GM06990 (cell line): ENCODE data around the gene HBZ.
A peak's percentile ranks its signal among the peaks of the same experiment; 100 is the strongest.

Experiments used
- DNase-seq: peaks from one replicate; pipeline ENCODE4 v3.0.0-alpha.2; 2011; ENCODE audit not compliant: insufficient read length; ENCODE audit errors: extremely low read depth
- H3K27me3 ChIP-seq: replicated peaks from 2 replicates; pipeline ENCODE4 v1.6.0; 2011; ENCODE audit warnings: low read length; ENCODE audit not compliant: control insufficient read depth, insufficient read depth
- H3K36me3 ChIP-seq: 2 replicates; pipeline ENCODE4 v1.5.1; 2011; ENCODE audit warnings: low read length; ENCODE audit not compliant: control insufficient read depth, insufficient read depth
- H3K4me3 ChIP-seq: replicated peaks from 2 replicates; pipeline ENCODE4 v1.5.1; 2011; ENCODE audit warnings: low read depth, mild to moderate bottlenecking, control low read depth, low read length
- CTCF ChIP-seq: IDR thresholded peaks from 2 replicates; pipeline ENCODE4 v1.5.1; 2011; ENCODE audit warnings: low read length, control low read depth, mild to moderate bottlenecking, inconsistent platforms; ENCODE audit not compliant: insufficient read depth, poor library complexity, severe bottlenecking

Gene HBZ

GRCh38 chr16:152141-153128, at the start of gene HBZ:
HBZ (plus strand) TSS chr16:152644; CDS start chr16:152910, 266 bp downstream.
- H3K4me3 ChIP-seq, result no peak within 1 kb of the TSS
- no peaks in the 10 kb centered on the region for H3K36me3 ChIP-seq
- no peak for TF ChIP-seq CTCF
- no peak for DNase-seq
- no peaks in the 10 kb centered on the region for H3K27me3 ChIP-seq

- Histone ChIP-seq H3K4me3 (no peak overlapping the region), H3K27me3 (no peaks in the 10 kb centered on the region), H3K36me3 (peaks cover 18% of the 10 kb centered on the region)
- no peak for TF ChIP-seq CTCF
- DNase-seq, result no peak
These were observed 48.1 kb upstream of the HBZ start for GRCh38 chr16:104355-104754.

GRCh38 chr16:104928-105327, 47.5 kb upstream of the HBZ start:
- no peak for DNase-seq
- H3K4me3 ChIP-seq, result no peak overlapping the region
- H3K36me3 ChIP-seq, result peaks cover 18% of the 10 kb centered on the region
- H3K27me3 ChIP-seq, result no peaks in the 10 kb centered on the region
- no peak for TF ChIP-seq CTCF

GRCh38 chr16:105521-105920, 46.9 kb upstream of the HBZ start:
- DNase-seq, result no peak
- Histone ChIP-seq H3K27me3 (no peaks in the 10 kb centered on the region), H3K36me3 (peaks cover 18% of the 10 kb centered on the region), H3K4me3 (no peak overlapping the region)
- no peak for TF ChIP-seq CTCF

GRCh38 chr16:106623-107324, 45.7 kb upstream of the HBZ start:
- Histone ChIP-seq H3K36me3 (peaks cover 16% of the 10 kb centered on the region), H3K4me3 (no peak overlapping the region), H3K27me3 (no peaks in the 10 kb centered on the region)
- no peak for DNase-seq
- peak; percentile 68 for TF ChIP-seq CTCF
